Right atrium auricular region (tissue), 2 donors: Measurements from ENCODE around the gene MAPT. TPM values are rescaled to one million over a fixed set of nuclear protein-coding genes. Genes with fewer than 3 reads are reported as not detected.

Experiments
- DNase-seq: peaks from one replicate; pipeline ENCODE4 v3.0.0-alpha.2; 2019; ENCODE audit warnings: low spot score
- H3K27ac ChIP-seq, 2 donors: fragments of 200-600 bp; sonication (generic); 1 replicate in 1 of 2; 2 replicates in 1 of 2; pipeline ENCODE4 v1.5.1; 2016 to 2019
- H3K27me3 ChIP-seq, 2 donors: fragments of 200-600 bp; sonication (generic); one replicate each; pipeline versions ENCODE4 v1.5.1 to v1.6.0; 2017 to 2019
- H3K36me3 ChIP-seq: fragments of 200-600 bp; sonication (generic); one replicate; pipeline ENCODE4 v1.5.1; 2016
- H3K4me1 ChIP-seq, 2 donors: fragments of 200-600 bp; sonication (generic); one replicate each; pipeline versions ENCODE4 v1.5.1 to v1.6.0; 2017 to 2019
- H3K4me3 ChIP-seq, 2 donors: fragments of 200-600 bp; sonication (generic); 1 replicate in 1 of 2; 2 replicates in 1 of 2; pipeline ENCODE4 v1.5.1; 2017 to 2019; ENCODE audit warnings: mild to moderate bottlenecking in 1 of 2, moderate library complexity in 1 of 2
- H3K9me3 ChIP-seq, 2 donors: fragments of 200-600 bp; sonication (generic); one replicate each; pipeline ENCODE4 v1.5.1; 2019
- total RNA-seq, 2 donors: library from RNA; depleted of rRNA; stranded (reverse); fragments of >200 nt; gene quantifications; one replicate each; pipeline ENCODE4 v1.1.0, GENCODE V29; 2016
- TF ChIP-seq, protein P1 (sequence below), 2 donors: fragments of 200-600 bp; sonication (generic); IDR thresholded peaks; one replicate each; pipeline ENCODE4 v1.5.1; 2019; ENCODE audit warnings: antibody characterized with exemption in 2 of 2

The MAPT gene
- total RNA-seq, 2 donors from 2014 or later, result 7.8 to 23.0 TPM

DNA sequence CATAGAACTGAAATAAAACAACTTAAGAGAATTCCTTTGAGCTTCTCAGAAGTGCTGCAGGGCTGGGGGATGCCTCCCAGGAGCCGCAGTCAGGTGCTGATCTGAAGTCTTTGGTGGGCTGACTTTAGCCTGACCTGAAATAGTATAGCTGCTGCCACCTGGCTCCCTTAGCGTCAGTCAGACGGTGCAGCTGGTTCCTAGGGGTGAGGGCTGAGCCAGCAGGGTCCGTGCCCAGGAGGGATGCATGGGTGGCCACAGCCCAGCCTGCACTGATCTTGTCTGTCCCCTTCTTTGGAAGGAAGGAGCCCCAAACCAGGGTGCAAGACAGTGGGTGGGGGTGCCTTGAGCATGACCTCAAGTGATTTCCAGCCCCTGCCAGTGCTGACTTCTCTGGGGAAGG is 11.5 kb downstream of the MAPT start:
- no peaks in the 10 kb centered on the region for H3K36me3 ChIP-seq
- no peak for DNase-seq
- H3K4me3 ChIP-seq, result no peak overlapping the region
- no peaks in the 10 kb centered on the region for H3K9me3 ChIP-seq
- H3K27ac ChIP-seq, result no peak overlapping the region
- TF ChIP-seq, protein P1, sequence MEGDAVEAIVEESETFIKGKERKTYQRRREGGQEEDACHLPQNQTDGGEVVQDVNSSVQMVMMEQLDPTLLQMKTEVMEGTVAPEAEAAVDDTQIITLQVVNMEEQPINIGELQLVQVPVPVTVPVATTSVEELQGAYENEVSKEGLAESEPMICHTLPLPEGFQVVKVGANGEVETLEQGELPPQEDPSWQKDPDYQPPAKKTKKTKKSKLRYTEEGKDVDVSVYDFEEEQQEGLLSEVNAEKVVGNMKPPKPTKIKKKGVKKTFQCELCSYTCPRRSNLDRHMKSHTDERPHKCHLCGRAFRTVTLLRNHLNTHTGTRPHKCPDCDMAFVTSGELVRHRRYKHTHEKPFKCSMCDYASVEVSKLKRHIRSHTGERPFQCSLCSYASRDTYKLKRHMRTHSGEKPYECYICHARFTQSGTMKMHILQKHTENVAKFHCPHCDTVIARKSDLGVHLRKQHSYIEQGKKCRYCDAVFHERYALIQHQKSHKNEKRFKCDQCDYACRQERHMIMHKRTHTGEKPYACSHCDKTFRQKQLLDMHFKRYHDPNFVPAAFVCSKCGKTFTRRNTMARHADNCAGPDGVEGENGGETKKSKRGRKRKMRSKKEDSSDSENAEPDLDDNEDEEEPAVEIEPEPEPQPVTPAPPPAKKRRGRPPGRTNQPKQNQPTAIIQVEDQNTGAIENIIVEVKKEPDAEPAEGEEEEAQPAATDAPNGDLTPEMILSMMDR (IDR thresholded peaks at IDR 0.05), result no peak
- peaks cover 0 to 30% of the 10 kb centered on the region in 2 donors for H3K4me1 ChIP-seq
- H3K27me3 ChIP-seq, result no peaks in the 10 kb centered on the region

- no peak for DNase-seq
- H3K4me3 ChIP-seq, result no peak overlapping the region
- H3K27me3 ChIP-seq, result no peaks in the 10 kb centered on the region
- no peaks in the 10 kb centered on the region for H3K9me3 ChIP-seq
- H3K4me1 ChIP-seq, result peaks cover 0 to 30% of the 10 kb centered on the region in 2 donors
- H3K36me3 ChIP-seq, result no peaks in the 10 kb centered on the region
- TF ChIP-seq, protein P1 (IDR thresholded peaks at IDR 0.05), result no peak
- no peak overlapping the region for H3K27ac ChIP-seq
Observed at GRCh38 chr17:45906237-45906636, 11.9 kb downstream of the MAPT start.

DNA sequence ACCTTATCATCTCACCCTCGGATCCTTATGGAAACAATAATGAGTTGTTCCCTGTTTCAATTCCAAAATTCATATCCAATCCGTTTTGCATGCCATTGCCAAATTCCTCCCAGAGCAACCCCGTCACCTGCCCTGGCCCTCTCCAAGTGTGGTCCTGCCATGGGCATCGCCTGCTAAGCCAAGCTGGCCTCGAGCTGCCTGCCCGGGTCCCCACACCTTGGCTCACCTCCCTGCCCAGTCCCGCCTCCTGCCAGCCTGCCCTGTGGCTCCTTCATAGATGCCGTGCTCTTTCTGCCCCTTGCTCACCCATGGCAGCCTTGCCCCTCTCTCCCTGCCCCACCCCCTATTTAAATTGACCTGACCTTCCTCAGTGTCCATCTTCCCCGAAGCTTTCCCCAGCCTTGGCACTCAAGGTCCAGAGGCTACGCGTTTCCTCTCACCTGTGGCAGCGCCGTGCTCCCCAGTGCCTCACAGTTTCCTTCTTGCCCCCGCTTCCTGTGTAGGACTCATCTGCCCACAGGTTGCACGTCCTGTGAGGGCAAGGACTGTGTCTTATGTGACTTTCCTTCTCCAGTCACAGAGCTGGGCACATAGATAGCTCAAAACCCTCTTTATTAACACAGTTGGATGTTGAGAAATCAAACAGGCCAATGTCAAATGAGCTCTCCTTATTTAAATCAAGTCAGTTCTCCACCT is 12.7 kb downstream of the MAPT start:
- no peak for DNase-seq
- TF ChIP-seq, protein P1 (IDR thresholded peaks at IDR 0.05), result no peak
- H3K9me3 ChIP-seq, result no peaks in the 10 kb centered on the region
- H3K4me1 ChIP-seq, result peaks cover 0 to 30% of the 10 kb centered on the region in 2 donors
- H3K27me3 ChIP-seq, result no peaks in the 10 kb centered on the region
- no peaks in the 10 kb centered on the region for H3K36me3 ChIP-seq
- no peak overlapping the region for H3K4me3 ChIP-seq
- no peak overlapping the region for H3K27ac ChIP-seq

DNA sequence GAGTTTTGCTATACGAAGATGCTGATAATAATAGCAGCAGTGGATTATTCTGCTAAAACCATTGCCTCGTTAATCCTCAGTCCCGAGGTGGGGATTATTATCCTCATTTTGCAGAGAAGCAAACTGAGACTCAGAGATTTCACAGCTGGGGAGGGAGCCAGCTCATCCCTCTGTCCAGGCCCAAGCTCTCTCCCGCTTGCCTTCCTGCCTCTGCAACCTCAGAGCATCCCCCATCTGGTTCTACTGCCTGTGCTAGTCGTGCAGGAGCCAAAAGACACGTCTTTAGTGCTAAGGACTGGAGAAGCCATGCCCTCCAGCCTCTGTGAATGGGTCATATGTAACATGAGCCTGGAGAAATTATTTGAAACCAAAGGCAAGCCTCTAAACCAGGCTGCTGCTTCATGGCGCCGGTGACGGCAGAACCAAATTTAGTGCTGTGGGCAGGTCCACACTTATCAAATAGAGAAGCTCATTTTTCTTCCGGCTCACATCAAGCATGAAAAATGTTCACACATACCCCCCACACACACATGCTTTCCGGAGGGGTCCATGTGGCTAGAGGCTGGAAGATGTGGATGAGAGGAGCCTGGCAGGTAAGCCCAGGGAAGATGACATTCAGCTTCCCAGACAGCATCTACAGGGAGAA is 13.5 kb downstream of the MAPT start:
- Histone ChIP-seq H3K27ac (no peak overlapping the region), H3K4me3 (no peak overlapping the region), H3K36me3 (no peaks in the 10 kb centered on the region), H3K9me3 (no peaks in the 10 kb centered on the region), H3K4me1 (peaks cover 0 to 22% of the 10 kb centered on the region in 2 donors), H3K27me3 (no peaks in the 10 kb centered on the region)
- no peak for DNase-seq
- TF ChIP-seq, protein P1 (IDR thresholded peaks at IDR 0.05), result no peak

GRCh38 chr17:45908460-45908859 is 14.1 kb downstream of the MAPT start:
- TF ChIP-seq, protein P1 (IDR thresholded peaks at IDR 0.05), result no peak
- Histone ChIP-seq H3K4me1 (peaks cover 0 to 19% of the 10 kb centered on the region in 2 donors), H3K36me3 (no peaks in the 10 kb centered on the region), H3K4me3 (no peak overlapping the region), H3K27ac (no peak overlapping the region), H3K9me3 (no peaks in the 10 kb centered on the region), H3K27me3 (no peaks in the 10 kb centered on the region)
- no peak for DNase-seq
